ENCODE results near the gene HOXA10. TPM values are rescaled to one million over a fixed set of nuclear protein-coding genes. Genes with fewer than 3 reads are reported as not detected.

The HOXA10 gene
- total and polyA plus RNA-seq, 8 donors = 0.18 to 337 (median 0.92) TPM; not detected in 5

- Histone ChIP-seq H3K36me3 (no peaks in the 10 kb centered on the region), H3K9me3 (peaks cover 0 to 14% (median 0%) of the 10 kb centered on the region in 4 donors), H3K27me3 (peaks cover 85 to 100% (median 99%) of the 10 kb centered on the region in 3 donors), H3K4me1 (peaks cover 42 to 61% (median 56%) of the 10 kb centered on the region in 4 donors), H3K4me3 (peak overlapping the region in 2 of 4 donors; percentile 19 to 33), H3K27ac (no peak overlapping the region)
- DNase-seq = peak in 1 of 2 donors; percentile 13
- TF ChIP-seq EP300 (IDR thresholded peaks at IDR 0.05) (no peak), CTCF (IDR thresholded peaks at IDR 0.05) (no peak), POLR2AphosphoS5 (IDR thresholded peaks at IDR 0.05) (no peak), POLR2A (IDR thresholded peaks at IDR 0.05) (no peak)
- intact Hi-C loops (cut with DNase I; ENCODE audit: low total_unique reads) = no loop called here
- 6 to 35% (median 12%) methylated on average over 4 to 22 of the region's 22 CpGs for WGBS, 5 donors
These were observed 15.3 kb upstream of the HOXA10 start for GRCh38 chr7:27189295-27189996.

GRCh38 chr7:27188386-27189294 is 14.5 kb upstream of the HOXA10 start:
- intact Hi-C loops (cut with DNase I; ENCODE audit: low total_unique reads) = no loop called here
- H3K27me3 ChIP-seq = peaks cover 84 to 100% (median 100%) of the 10 kb centered on the region in 3 donors
- peaks cover 0 to 16% (median 0%) of the 10 kb centered on the region in 4 donors for H3K9me3 ChIP-seq
- H3K4me3 ChIP-seq = peak overlapping the region in 2 of 4 donors; percentile 19 to 33
- TF ChIP-seq POLR2A (IDR thresholded peaks at IDR 0.05) (no peak), EP300 (IDR thresholded peaks at IDR 0.05) (no peak), POLR2AphosphoS5 (IDR thresholded peaks at IDR 0.05) (no peak), CTCF (IDR thresholded peaks at IDR 0.05) (no peak)
- H3K36me3 ChIP-seq = no peaks in the 10 kb centered on the region
- 7 to 14% (median 8%) methylated on average over 23 to 49 of the region's 49 CpGs for WGBS, 5 donors
- H3K4me1 ChIP-seq = peaks cover 50 to 68% (median 64%) of the 10 kb centered on the region in 4 donors
- H3K27ac ChIP-seq = no peak overlapping the region
- peak in 1 of 2 donors; percentile 28 for DNase-seq

- TF ChIP-seq POLR2A (IDR thresholded peaks at IDR 0.05) (no peak), CTCF (IDR thresholded peaks at IDR 0.05) (no peak), POLR2AphosphoS5 (IDR thresholded peaks at IDR 0.05) (no peak), EP300 (IDR thresholded peaks at IDR 0.05) (no peak)
- intact Hi-C loops (cut with DNase I; ENCODE audit: low total_unique reads) = no loop called here
- no peak overlapping the region for H3K27ac ChIP-seq
- no peaks in the 10 kb centered on the region for H3K36me3 ChIP-seq
- WGBS, 5 donors = 5 to 10% (median 9%) methylated on average over 36 to 46 of the region's 46 CpGs
- peak in 1 of 2 donors; percentile 20 for DNase-seq
- H3K4me1 ChIP-seq = peaks cover 44 to 68% (median 62%) of the 10 kb centered on the region in 4 donors
- peaks cover 82 to 100% (median 100%) of the 10 kb centered on the region in 3 donors for H3K27me3 ChIP-seq
- H3K9me3 ChIP-seq = peaks cover 0 to 16% (median 0%) of the 10 kb centered on the region in 4 donors
- peak overlapping the region in 2 of 4 donors; percentile 19 to 33 for H3K4me3 ChIP-seq
These were observed 13.6 kb upstream of the HOXA10 start for GRCh38 chr7:27187475-27188385.

Measured in stomach (tissue), 9 donors.